WERI-Rb-1 (cell line): ENCODE measurements around the gene SYCE1.

ENCODE experiments used
- DNase-seq: peaks from one replicate; pipeline ENCODE4 v3.0.0-alpha.2; 2020
- H3K27ac ChIP-seq: fragments of 250-450 bp; sonication (Bioruptor Pico); 2 replicates; pipeline ENCODE4 v1.5.1; 2020; ENCODE audit warnings: mild to moderate bottlenecking, moderate library complexity
- H3K27me3 ChIP-seq: fragments of 250-450 bp; sonication (Bioruptor Pico); 2 replicates; pipeline ENCODE4 v1.5.1; 2021; ENCODE audit warnings: mild to moderate bottlenecking, low read depth, moderate library complexity; ENCODE audit not compliant: insufficient read depth, severe bottlenecking
- H3K36me3 ChIP-seq: fragments of 250-450 bp; sonication (Bioruptor Pico); 2 replicates; pipeline ENCODE4 v1.5.1; 2020; ENCODE audit warnings: mild to moderate bottlenecking, moderate library complexity
- H3K4me3 ChIP-seq: 2 replicates; pipeline ENCODE4 v1.5.1; 2011; ENCODE audit warnings: low read depth, mild to moderate bottlenecking, control low read depth, low read length
- H3K9me3 ChIP-seq: fragments of 250-450 bp; sonication (Bioruptor Pico); 2 replicates; pipeline ENCODE4 v1.5.1; 2021; ENCODE audit warnings: mild to moderate bottlenecking, moderate library complexity; ENCODE audit not compliant: severe bottlenecking
- CTCF ChIP-seq: IDR thresholded peaks from 2 replicates; pipeline ENCODE4 v1.5.1; 2011; ENCODE audit warnings: low read depth, mild to moderate bottlenecking, control low read depth, inconsistent platforms, low read length

SYCE1 gene

DNA sequence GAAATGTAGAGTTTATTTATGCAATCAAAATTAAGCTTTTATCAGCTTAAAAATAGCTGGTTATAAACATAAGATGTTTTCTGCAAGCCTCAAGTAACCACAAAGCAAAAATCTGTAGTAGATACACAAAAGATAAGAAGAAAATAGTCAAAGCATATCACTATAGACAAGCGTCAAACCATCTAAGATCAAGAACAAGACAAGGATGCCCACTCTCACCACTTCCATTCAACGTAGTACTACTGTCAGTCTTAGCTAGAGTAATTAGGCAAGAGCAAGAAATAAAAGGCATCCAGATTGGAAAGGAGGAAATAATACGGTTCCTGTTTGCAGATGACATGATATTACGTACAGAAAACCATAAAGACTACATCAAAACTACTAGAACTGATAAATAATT is 55.7 kb downstream of the SYCE1 start:
- TF ChIP-seq CTCF = no peak
- H3K27me3 ChIP-seq = no peaks in the 10 kb centered on the region
- peaks cover 4% of the 10 kb centered on the region for H3K9me3 ChIP-seq

More for the DNA sequence above, 55.7 kb downstream of the SYCE1 start:
- Histone ChIP-seq H3K36me3 (no peaks in the 10 kb centered on the region), H3K4me3 (no peak overlapping the region), H3K27ac (no peak overlapping the region)
- no peak for DNase-seq
